GM23338 (cell line): Measurements from ENCODE around the gene CST9.

Source experiments
- CREB1 ChIP-seq: fragments of 250-450 bp; sonication (Bioruptor Pico); IDR thresholded peaks from 2 replicates; pipeline ENCODE4 v1.5.0; 2020; ENCODE audit warnings: low read depth, mild to moderate bottlenecking, moderate library complexity
- CTCF ChIP-seq, 2 experiments: fragments of 200-600 bp in 1 of 2; sonication (generic) in 1 of 2; conservative IDR thresholded peaks; 2 replicates each; pipeline versions ENCODE4 v1.5.1 to v1.6.1; 2016 to 2017; ENCODE audit warnings: antibody characterized with exemption in 2 of 2, low read depth in 2 of 2, mild to moderate bottlenecking in 2 of 2, moderate library complexity in 1 of 2
- EZH2 ChIP-seq: fragments of 200-600 bp; sonication (generic); IDR thresholded peaks from one replicate; pipeline ENCODE4 v1.8.0; 2017; ENCODE audit warnings: antibody characterized with exemption, mild to moderate bottlenecking, low read depth; ENCODE audit not compliant: unreplicated experiment
- EZH2phosphoT487 ChIP-seq: fragments of 200-600 bp; sonication (generic); IDR thresholded peaks from one replicate; pipeline ENCODE4 v1.8.1; 2018; ENCODE audit warnings: antibody characterized with exemption; ENCODE audit not compliant: unreplicated experiment

- TF ChIP-seq CREB1 (CRISPR knock-in tag): no peak
- no peak for TF ChIP-seq CTCF (conservative IDR thresholded peaks at IDR 0.05; ENCODE audit: low read depth in 2 of 2)
- TF ChIP-seq EZH2phosphoT487: no peak
- TF ChIP-seq EZH2: no peak
Measured at GRCh38 chr20:23614163-23614562, 8.4 kb upstream of the CST9 start.
